Liver (tissue), 9 donors: ENCODE data around the gene METAP2. TPM values are rescaled to one million over a fixed set of nuclear protein-coding genes. Genes with fewer than 3 reads are reported as not detected.
"Not testable (repeated sequence)": the region's sequence is repeated elsewhere in the genome, so short reads cannot be mapped to it uniquely, and the experiment has no call there.

ENCODE experiments used
- DNase-seq: peaks from one replicate; pipeline ENCODE4 v3.0.0-alpha.2; 2017; ENCODE audit warnings: low spot score
- H3K27ac ChIP-seq, 2 donors: one replicate each; pipeline ENCODE4 v1.7.0; 2013; ENCODE audit warnings: inconsistent platforms in 2 of 2, low read length in 2 of 2, control low read depth in 1 of 2, low read depth in 1 of 2, mild to moderate bottlenecking in 1 of 2
- H3K27me3 ChIP-seq, 4 donors: one replicate each; pipeline versions ENCODE4 v1.6.1 to v1.7.0; 2013; ENCODE audit warnings: low read length in 3 of 4, inconsistent platforms in 1 of 4, mild to moderate bottlenecking in 1 of 4, moderate library complexity in 1 of 4; ENCODE audit not compliant: control insufficient read depth in 4 of 4, insufficient read depth in 4 of 4
- H3K36me3 ChIP-seq, 4 donors: one replicate each; pipeline versions ENCODE4 v1.6.1 to v1.7.0; 2013; ENCODE audit warnings: low read length in 3 of 4, mild to moderate bottlenecking in 3 of 4, low read depth in 1 of 4, moderate library complexity in 1 of 4; ENCODE audit not compliant: control insufficient read depth in 4 of 4, insufficient read depth in 3 of 4
- H3K4me1 ChIP-seq, 4 donors: one replicate each; pipeline versions ENCODE4 v1.6.1 to v1.7.0; 2013; ENCODE audit warnings: low read length in 3 of 4, mild to moderate bottlenecking in 3 of 4, moderate library complexity in 1 of 4; ENCODE audit not compliant: control insufficient read depth in 4 of 4, insufficient read depth in 4 of 4
- H3K4me3 ChIP-seq, 3 donors: one replicate each; pipeline versions ENCODE4 v1.6.1 to v1.7.0; 2013; ENCODE audit warnings: low read length in 3 of 3, control low read depth in 1 of 3, low read depth in 1 of 3, mild to moderate bottlenecking in 1 of 3
- H3K9ac ChIP-seq, 2 donors: one replicate each; pipeline ENCODE4 v1.7.0; 2013; ENCODE audit warnings: low read length in 2 of 2, mild to moderate bottlenecking in 2 of 2, moderate library complexity in 2 of 2, control low read depth in 1 of 2, low read depth in 1 of 2
- H3K9me3 ChIP-seq, 4 donors: one replicate each; pipeline versions ENCODE4 v1.6.1 to v1.7.0; 2013; ENCODE audit warnings: low read length in 3 of 4; ENCODE audit not compliant: control insufficient read depth in 4 of 4
- FOXA1 ChIP-seq: IDR thresholded peaks from 2 replicates; pipeline ENCODE4 v1.6.1; 2016; ENCODE audit warnings: antibody characterized with exemption
- FOXA2 ChIP-seq: IDR thresholded peaks from 2 replicates; pipeline ENCODE4 v1.6.1; 2016; ENCODE audit warnings: antibody characterized with exemption
- GABPA ChIP-seq, 2 donors: IDR thresholded peaks in 1 of 2; conservative IDR thresholded peaks in 1 of 2; 2 replicates each; pipeline ENCODE4 v1.6.1; 2016; ENCODE audit warnings: antibody characterized with exemption in 2 of 2, mild to moderate bottlenecking in 1 of 2, moderate library complexity in 1 of 2
- HNF4A ChIP-seq, 2 donors: conservative IDR thresholded peaks; 2 replicates each; pipeline ENCODE4 v1.6.1; 2016; ENCODE audit warnings: antibody characterized with exemption in 2 of 2, mild to moderate bottlenecking in 2 of 2
- HNF4G ChIP-seq: IDR thresholded peaks from 2 replicates; pipeline ENCODE4 v1.6.1; 2016; ENCODE audit warnings: antibody characterized with exemption
- JUND ChIP-seq, 2 donors: IDR thresholded peaks; 2 replicates each; pipeline ENCODE4 v1.6.1; 2016; ENCODE audit warnings: antibody characterized with exemption in 2 of 2
- MAX ChIP-seq: IDR thresholded peaks from 2 replicates; pipeline ENCODE4 v1.6.1; 2016; ENCODE audit warnings: antibody characterized with exemption
- RAD21 ChIP-seq, 2 donors: IDR thresholded peaks; 2 replicates each; pipeline ENCODE4 v1.6.1; 2016; ENCODE audit warnings: antibody characterized with exemption in 2 of 2, mild to moderate bottlenecking in 2 of 2
- REST ChIP-seq: IDR thresholded peaks from 2 replicates; pipeline ENCODE4 v1.6.1; 2016; ENCODE audit warnings: antibody characterized with exemption, mild to moderate bottlenecking
- RXRA ChIP-seq, 2 donors: IDR thresholded peaks; 2 replicates each; pipeline ENCODE4 v1.6.1; 2017 to 2018; ENCODE audit warnings: antibody characterized with exemption in 2 of 2, mild to moderate bottlenecking in 1 of 2
- SP1 ChIP-seq: IDR thresholded peaks from 2 replicates; pipeline ENCODE4 v1.6.1; 2018; ENCODE audit warnings: antibody characterized with exemption, mild to moderate bottlenecking
- TAF1 ChIP-seq: conservative IDR thresholded peaks from 2 replicates; pipeline ENCODE4 v1.6.1; 2016; ENCODE audit warnings: antibody characterized with exemption, mild to moderate bottlenecking
- YY1 ChIP-seq: IDR thresholded peaks from 2 replicates; pipeline ENCODE4 v1.6.1; 2016; ENCODE audit warnings: antibody characterized with exemption, mild to moderate bottlenecking
- WGBS: extraction: QIAGEN DNeasy Blood & Tissue Kit; methylation state at CpG from one replicate; pipeline ENCODE4 v1.1.7; 2013; 5-methylcytosine and 5-hydroxymethylcytosine counted together
- polyA plus RNA-seq, 2 donors: library from polyadenylated mRNA; stranded (reverse) in 1 of 2; unstranded in 1 of 2; fragments of 200-250 nt in 1 of 2; fragments of >200 nt in 1 of 2; fragmentation: Nextera tagmentation in 1 of 2; extraction: Ambion mirVana in 1 of 2; gene quantifications; one replicate each; pipeline versions ENCODE4 v1.2.1 to v1.2.3, GENCODE V29; 2013 to 2015
- total RNA-seq, 2 donors: library from RNA; depleted of rRNA; stranded (reverse); fragments of >200 nt; gene quantifications; one replicate each; pipeline ENCODE4 v1.2.3, GENCODE V29; 2014
- TF ChIP-seq, protein P1 (sequence below): IDR thresholded peaks from 2 replicates; pipeline ENCODE4 v1.6.1; 2016; ENCODE audit warnings: antibody characterized with exemption
- TF ChIP-seq, protein P2 (sequence below): fragments of 150-350 bp; IDR thresholded peaks from 2 replicates; pipeline ENCODE4 v1.5.1; 2017; ENCODE audit warnings: improper control_type of control experiment, low read depth, low read length; ENCODE audit not compliant: missing input control
- donor health status: healthy.
- donor health status: healthy.
- donor health status: healthy.
- donor health status: healthy.
- donor health status: healthy.

METAP2 gene
- total and polyA plus RNA-seq, 4 donors = 31.2 to 45.7 (median 35.7) TPM

- Histone ChIP-seq H3K27ac (no peak overlapping the region), H3K36me3 (no peaks in the 10 kb centered on the region), H3K27me3 (no peaks in the 10 kb centered on the region), H3K9ac (no peak overlapping the region), H3K4me1 (peaks cover 0 to under 1% (median 0%) of the 10 kb centered on the region in 4 donors), H3K9me3 (no peaks in the 10 kb centered on the region), H3K4me3 (no peak overlapping the region)
- WGBS = 89% methylated on average over 3 of the region's 3 CpGs
- DNase-seq = no peak
- TF ChIP-seq JUND (IDR thresholded peaks at IDR 0.05) (no peak), MAX (no peak)
Observed at GRCh38 chr12:95440401-95440800, 33.6 kb upstream of the METAP2 start.

DNA sequence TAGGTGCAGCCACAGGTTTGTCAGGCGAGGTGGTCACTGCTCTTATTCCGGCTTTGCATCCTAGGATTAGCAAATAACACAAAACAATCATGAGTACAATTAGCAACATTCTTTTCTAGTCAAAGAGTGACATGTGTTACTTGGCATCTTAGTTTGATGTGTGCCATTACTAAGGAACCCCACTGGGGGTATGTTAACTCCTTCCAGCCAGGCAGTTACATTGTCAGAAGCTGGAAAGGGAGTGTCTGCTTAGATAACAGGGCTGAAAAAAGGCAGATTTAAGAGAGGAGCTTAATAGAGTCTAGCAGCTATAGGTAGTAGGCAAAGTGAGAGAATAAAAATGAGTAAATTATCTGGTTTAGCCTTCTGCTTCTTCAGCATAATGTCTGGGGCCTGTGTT is 30.5 kb upstream of the METAP2 start:
- Histone ChIP-seq H3K9ac (no peak overlapping the region), H3K4me1 (peaks cover 7 to 22% (median 14%) of the 10 kb centered on the region in 4 donors), H3K27ac (no peak overlapping the region), H3K4me3 (no peak overlapping the region), H3K9me3 (no peaks in the 10 kb centered on the region), H3K36me3 (no peaks in the 10 kb centered on the region), H3K27me3 (no peaks in the 10 kb centered on the region)
- WGBS = 97% methylated on average over 2 of the region's 2 CpGs
- DNase-seq = no peak
- no peak for TF ChIP-seq YY1
- TF ChIP-seq, protein P1, sequence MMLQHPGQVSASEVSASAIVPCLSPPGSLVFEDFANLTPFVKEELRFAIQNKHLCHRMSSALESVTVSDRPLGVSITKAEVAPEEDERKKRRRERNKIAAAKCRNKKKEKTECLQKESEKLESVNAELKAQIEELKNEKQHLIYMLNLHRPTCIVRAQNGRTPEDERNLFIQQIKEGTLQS = no peak
- TF ChIP-seq, protein P2, sequence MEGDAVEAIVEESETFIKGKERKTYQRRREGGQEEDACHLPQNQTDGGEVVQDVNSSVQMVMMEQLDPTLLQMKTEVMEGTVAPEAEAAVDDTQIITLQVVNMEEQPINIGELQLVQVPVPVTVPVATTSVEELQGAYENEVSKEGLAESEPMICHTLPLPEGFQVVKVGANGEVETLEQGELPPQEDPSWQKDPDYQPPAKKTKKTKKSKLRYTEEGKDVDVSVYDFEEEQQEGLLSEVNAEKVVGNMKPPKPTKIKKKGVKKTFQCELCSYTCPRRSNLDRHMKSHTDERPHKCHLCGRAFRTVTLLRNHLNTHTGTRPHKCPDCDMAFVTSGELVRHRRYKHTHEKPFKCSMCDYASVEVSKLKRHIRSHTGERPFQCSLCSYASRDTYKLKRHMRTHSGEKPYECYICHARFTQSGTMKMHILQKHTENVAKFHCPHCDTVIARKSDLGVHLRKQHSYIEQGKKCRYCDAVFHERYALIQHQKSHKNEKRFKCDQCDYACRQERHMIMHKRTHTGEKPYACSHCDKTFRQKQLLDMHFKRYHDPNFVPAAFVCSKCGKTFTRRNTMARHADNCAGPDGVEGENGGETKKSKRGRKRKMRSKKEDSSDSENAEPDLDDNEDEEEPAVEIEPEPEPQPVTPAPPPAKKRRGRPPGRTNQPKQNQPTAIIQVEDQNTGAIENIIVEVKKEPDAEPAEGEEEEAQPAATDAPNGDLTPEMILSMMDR = no peak
- TF ChIP-seq FOXA2 = no peak
- TF ChIP-seq HNF4A (conservative IDR thresholded peaks at IDR 0.05) = no peak
- TF ChIP-seq SP1 = no peak
- TF ChIP-seq TAF1 = no peak
- TF ChIP-seq HNF4G = no peak

DNA sequence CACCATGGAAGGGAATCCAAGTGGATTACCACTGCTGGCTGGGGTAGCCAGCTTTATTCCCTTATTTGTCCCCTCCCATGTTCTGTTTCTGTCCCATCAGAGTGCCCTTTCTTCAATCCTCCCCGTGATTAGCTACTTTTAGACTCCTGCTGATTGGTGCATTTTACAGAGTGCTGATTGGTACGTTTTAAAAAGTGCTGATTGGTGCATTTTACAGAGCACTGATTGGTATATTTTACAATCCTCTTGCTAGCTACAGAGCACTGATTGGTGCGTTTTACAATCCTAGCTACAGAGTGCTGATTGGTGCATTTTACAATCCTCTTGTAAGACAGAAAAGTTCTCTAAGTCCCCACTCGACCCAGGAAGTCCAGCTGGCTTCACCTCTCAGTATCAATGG is 28.9 kb upstream of the METAP2 start:
- H3K9ac ChIP-seq, DNase-seq, H3K27me3 ChIP-seq, H3K4me3 ChIP-seq, H3K36me3 ChIP-seq, H3K27ac ChIP-seq, H3K9me3 ChIP-seq: not testable (repeated sequence)
- WGBS = 91% methylated on average over 4 of the region's 4 CpGs
- peaks cover 7 to 22% (median 14%) of the 10 kb centered on the region in 4 donors for H3K4me1 ChIP-seq

DNA sequence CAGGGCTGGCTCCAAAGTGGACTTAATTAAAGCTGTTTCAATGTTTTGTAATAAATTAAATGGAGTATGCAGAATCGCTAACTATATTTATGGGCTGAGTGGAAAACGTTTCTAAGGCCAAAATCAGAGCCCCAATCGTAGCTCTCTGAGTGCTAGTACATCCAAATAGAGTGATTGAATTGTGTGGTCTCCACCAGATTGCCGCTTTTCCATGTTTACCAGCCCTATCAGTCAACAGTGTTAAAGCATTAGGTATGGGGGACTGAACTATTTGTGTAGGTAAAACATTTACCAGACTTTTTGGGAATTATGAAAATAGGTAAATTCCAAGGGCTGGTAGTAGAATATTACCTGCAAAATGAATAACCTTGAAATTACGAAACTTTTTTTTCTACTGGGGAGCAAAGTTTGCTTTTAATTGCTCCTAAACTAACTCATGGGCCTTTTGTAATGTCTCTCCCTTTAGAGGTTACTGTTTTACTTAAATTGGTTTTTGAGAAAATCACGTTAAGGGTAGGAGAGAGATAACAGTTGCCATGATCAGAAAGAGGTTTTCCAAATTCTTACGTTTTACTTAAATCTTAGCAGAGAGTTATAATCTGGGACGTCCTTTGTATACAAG is 28.0 kb upstream of the METAP2 start:
- H3K27me3 ChIP-seq = no peaks in the 10 kb centered on the region
- peaks cover 7 to 22% (median 14%) of the 10 kb centered on the region in 4 donors for H3K4me1 ChIP-seq
- no peak overlapping the region for H3K9ac ChIP-seq
- H3K9me3 ChIP-seq = no peaks in the 10 kb centered on the region
- WGBS = 32% methylated on average over 8 of the region's 8 CpGs
- no peak for DNase-seq
- peak overlapping the region in 1 of 3 donors; percentile 5 for H3K4me3 ChIP-seq
- H3K27ac ChIP-seq = peak overlapping the region; percentile 64 to 84
- H3K36me3 ChIP-seq = no peaks in the 10 kb centered on the region
- TF ChIP-seq TAF1 (no peak), RAD21 (IDR thresholded peaks at IDR 0.05) (no peak), JUND (IDR thresholded peaks at IDR 0.05) (no peak), GABPA (IDR thresholded peaks at IDR 0.05 in 1 of 2, conservative IDR thresholded peaks at IDR 0.05 in 1 of 2) (no peak), MAX (no peak), HNF4A (conservative IDR thresholded peaks at IDR 0.05) (peak; percentile 65 to 76), FOXA1 (peak; percentile 32), REST (peak; percentile 13), RXRA (IDR thresholded peaks at IDR 0.05) (peak in 1 of 2 donors; percentile 41)
